K562 (cell line): ENCODE data around the gene MACROD2. TPM values are rescaled to one million over a fixed set of nuclear protein-coding genes. Genes with fewer than 3 reads are reported as not detected.

Experiments used
- ATAC-seq: fragments of 200-7000 bp; cut with Tn5 transposase; 3 replicates; pipeline ENCODE4 v1.9.1; 2020; ENCODE audit warnings: moderate library complexity
- BruUV-seq: library from RNA; stranded (reverse); fragments of 400-500 nt; replicated peaks from 2 replicates; lab custom pipeline; 2021; lab: Mats Ljungman, UMichigan
- CTCF ChIA-PET: fragments of 300-600 bp; formaldehyde crosslinking; extraction: SDS; loops from one replicate; lab custom pipeline; 2021; ENCODE audit warnings: low intra/inter-chr PET ratio; lab: Yijun Ruan, JAX
- POLR2A ChIA-PET: fragments of 300-600, 350-650 bp; sonication (Branson Sonifier 250); formaldehyde crosslinking; extraction: SDS; loops from one replicate; lab custom pipeline; 2021; ENCODE audit warnings: antibody characterized with exemption, inconsistent platforms; lab: Yijun Ruan, JAX
- DNase-seq, 4 experiments: peaks; one replicate each; pipeline versions ENCODE4 v3.0.0 to v3.0.0-alpha.2; 2011 to 2018; ENCODE audit warnings: low spot score in 3 of 4, mixed read lengths in 3 of 4; ENCODE audit errors: extremely low read depth in 1 of 4
- FAIRE-seq: peaks from 2 replicates; lab custom pipeline; 2011; peaks lifted over from hg19 to GRCh38; lab: Jason Lieb, UNC
- H2AFZ ChIP-seq: 2 replicates; pipeline ENCODE4 v1.6.0; 2011; ENCODE audit warnings: low read depth, low read length, control low read depth, inconsistent platforms
- H3K27ac ChIP-seq: fragments of 200-600 bp; 3 replicates; pipeline ENCODE4 v1.8.0; 2011; ENCODE audit warnings: low read depth, mild to moderate bottlenecking, control low read depth, inconsistent platforms, low read length, moderate library complexity, mixed read lengths; ENCODE audit errors: extremely low read depth
- H3K27me3 ChIP-seq, 2 experiments: fragments of 300-600 bp in 1 of 2; 2 replicates in 1 of 2; 3 replicates in 1 of 2; pipeline versions ENCODE4 v1.6.0 to v1.8.0; 2011; ENCODE audit warnings: inconsistent platforms in 2 of 2, low read length in 2 of 2, mild to moderate bottlenecking in 1 of 2, mixed read lengths in 1 of 2, moderate library complexity in 1 of 2; ENCODE audit not compliant: control insufficient read depth in 2 of 2, insufficient read depth in 2 of 2
- H3K36me3 ChIP-seq: fragments of 300-600 bp; 3 replicates; pipeline ENCODE4 v1.8.0; 2011; ENCODE audit warnings: mild to moderate bottlenecking, low read length, inconsistent platforms; ENCODE audit not compliant: control insufficient read depth, insufficient read depth
- H3K4me1 ChIP-seq, 2 experiments: fragments of 200-600 bp in 1 of 2; replicated peaks in 1 of 2; 2 replicates in 1 of 2; 3 replicates in 1 of 2; pipeline versions ENCODE4 v1.5.1 to v1.8.0; 2011; ENCODE audit warnings: inconsistent platforms in 2 of 2, low read length in 2 of 2, mild to moderate bottlenecking in 1 of 2, mixed read lengths in 1 of 2, moderate library complexity in 1 of 2; ENCODE audit not compliant: control insufficient read depth in 2 of 2, insufficient read depth in 2 of 2
- H3K4me2 ChIP-seq: 2 replicates; pipeline ENCODE4 v1.6.1; 2011; ENCODE audit warnings: low read length, control low read depth, inconsistent platforms, mixed read lengths; ENCODE audit not compliant: insufficient read depth
- H3K4me3 ChIP-seq: fragments of 200-600 bp; sonication (generic), shearing (Covaris generic); 2 replicates; pipeline ENCODE4 v1.5.1; 2016; ENCODE audit warnings: control low read depth, inconsistent platforms
- H3K79me2 ChIP-seq: fragments of 200-600 bp; 3 replicates; pipeline ENCODE4 v1.8.0; 2011; ENCODE audit warnings: low read length, inconsistent platforms; ENCODE audit not compliant: control insufficient read depth, insufficient read depth
- H3K9ac ChIP-seq, 2 experiments: 2 replicates each; pipeline versions ENCODE4 v1.6.0 to v1.6.1; 2011; ENCODE audit warnings: low read depth in 2 of 2, low read length in 2 of 2, control low read depth in 1 of 2, inconsistent platforms in 1 of 2, mild to moderate bottlenecking in 1 of 2, mixed read lengths in 1 of 2; ENCODE audit not compliant: insufficient read depth in 1 of 2
- H3K9me1 ChIP-seq: one replicate; pipeline ENCODE4 v1.6.0; 2011; ENCODE audit warnings: inconsistent platforms, mild to moderate bottlenecking, low read length, moderate library complexity; ENCODE audit not compliant: control insufficient read depth, insufficient read depth
- H3K9me3 ChIP-seq: replicated peaks from 2 replicates; pipeline ENCODE4 v1.5.1; 2011; ENCODE audit warnings: low read depth, low read length, inconsistent platforms; ENCODE audit not compliant: control insufficient read depth, insufficient read depth
- H4K20me1 ChIP-seq: replicated peaks from 2 replicates; pipeline ENCODE4 v1.6.1; 2011; ENCODE audit warnings: low read length, inconsistent platforms, mixed read lengths; ENCODE audit not compliant: control insufficient read depth, insufficient read depth
- ATF4 ChIP-seq: fragments of 450-650 bp; formaldehyde crosslinking; IDR thresholded peaks from 2 replicates; pipeline ENCODE4 v1.4.0; 2022; ENCODE audit warnings: mild to moderate bottlenecking, moderate library complexity
- BACH1 ChIP-seq: fragments of 200-800 bp; sonication (Bioruptor generic); IDR thresholded peaks from 2 replicates; pipeline ENCODE4 v1.6.1; 2016; ENCODE audit warnings: missing genetic modification characterization, missing compliant biosample characterization
- CLOCK ChIP-seq: fragments of 250-450 bp; sonication (Bioruptor Pico); IDR thresholded peaks from 2 replicates; pipeline ENCODE4 v1.4.0; 2020; ENCODE audit warnings: mild to moderate bottlenecking, moderate library complexity, borderline replicate concordance
- DLX4 ChIP-seq: fragments of 250-450 bp; sonication (Bioruptor Pico); IDR thresholded peaks from 2 replicates; pipeline ENCODE4 v1.6.1; 2021; ENCODE audit warnings: mild to moderate bottlenecking
- HMGN3 ChIP-seq: IDR thresholded peaks from 2 replicates; pipeline ENCODE4 v1.6.1; 2011; ENCODE audit warnings: borderline replicate concordance, low read depth, mild to moderate bottlenecking, mixed read lengths, low read length; ENCODE audit not compliant: insufficient read length; ENCODE audit errors: extremely low read depth
- JUND ChIP-seq, 2 experiments: IDR thresholded peaks; 2 replicates in 1 of 2; 3 replicates in 1 of 2; pipeline ENCODE4 v1.6.1; 2011; ENCODE audit warnings: borderline replicate concordance in 2 of 2, low read depth in 2 of 2, low read length in 2 of 2, improper control_type of control experiment in 1 of 2, missing biosample characterization in 1 of 2, missing genetic modification characterization in 1 of 2, missing genetic modification reagents in 1 of 2
- MAFF ChIP-seq: IDR thresholded peaks from 2 replicates; pipeline ENCODE4 v1.6.1; 2012; ENCODE audit warnings: low read length, improper control_type of control experiment
- MAFK ChIP-seq: IDR thresholded peaks from 2 replicates; pipeline ENCODE4 v1.6.1; 2011; ENCODE audit warnings: low read length, improper control_type of control experiment
- MECOM ChIP-seq: fragments of 250-450 bp; sonication (Bioruptor Pico); IDR thresholded peaks from 2 replicates; pipeline ENCODE4 v1.8.0; 2022; ENCODE audit warnings: inconsistent platforms
- SMAD2 ChIP-seq: fragments of 150-350 bp; IDR thresholded peaks from 2 replicates; pipeline ENCODE4 v1.6.1; 2014; ENCODE audit warnings: low read depth, mild to moderate bottlenecking, low read length
- SMARCB1 ChIP-seq: IDR thresholded peaks from 2 replicates; pipeline ENCODE4 v1.6.1; 2011; ENCODE audit warnings: improper control_type of control experiment, low read depth; ENCODE audit not compliant: insufficient read length
- THRAP3 ChIP-seq: fragments of 450-650 bp; IDR thresholded peaks from 2 replicates; pipeline ENCODE4 v1.6.1; 2016; ENCODE audit warnings: mild to moderate bottlenecking, inconsistent platforms, borderline replicate concordance
- ZFP36 ChIP-seq: fragments of 150-350 bp; IDR thresholded peaks from 2 replicates; pipeline ENCODE4 v1.6.1; 2018; ENCODE audit warnings: low read length, low read depth; ENCODE audit not compliant: partially characterized antibody
- ZNF134 ChIP-seq: fragments of 250-450 bp; sonication (Bioruptor Pico); conservative IDR thresholded peaks from 2 replicates; pipeline ENCODE4 v1.4.0; 2020
- ZNF197 ChIP-seq: fragments of 200-800 bp; sonication (Bioruptor generic); IDR thresholded peaks from 2 replicates; pipeline ENCODE4 v1.6.1; 2016; ENCODE audit warnings: low read depth, missing genetic modification characterization, missing compliant biosample characterization
- ZNF316 ChIP-seq: fragments of 450-650 bp; IDR thresholded peaks from 2 replicates; pipeline ENCODE4 v1.6.1; 2016
- ZNF561 ChIP-seq: fragments of 450-650 bp; formaldehyde crosslinking; conservative IDR thresholded peaks from 2 replicates; pipeline ENCODE4 v1.4.0; 2020; ENCODE audit warnings: mild to moderate bottlenecking, moderate library complexity
- ZNF696 ChIP-seq: fragments of 250-450 bp; sonication (Bioruptor Pico); conservative IDR thresholded peaks from 2 replicates; pipeline ENCODE4 v1.4.0; 2020; ENCODE audit warnings: mild to moderate bottlenecking, moderate library complexity
- ZNF717 ChIP-seq: fragments of 250-450 bp; sonication (Bioruptor Pico); IDR thresholded peaks from 2 replicates; pipeline ENCODE4 v1.5.0; 2021
- ZNF780A ChIP-seq: fragments of 250-450 bp; sonication (Bioruptor Pico); IDR thresholded peaks from 2 replicates; pipeline ENCODE4 v1.5.0; 2021; ENCODE audit warnings: mild to moderate bottlenecking
- WGBS: fragments of 100-300 bp; shearing (Covaris generic); methylation state at CpG from one replicate; pipeline ENCODE4 v1.1.6; 2016; ENCODE audit warnings: low coverage, mixed read lengths; ENCODE audit not compliant: insufficient coverage; ENCODE audit errors: missing lambda C conversion rate; 5-methylcytosine and 5-hydroxymethylcytosine counted together
- in situ Hi-C: fragments of 300-500 bp; cut with MboI; formaldehyde crosslinking; loops from 4 replicates; pipeline ENCODE4 v1.15.0; 2018; ENCODE audit warnings: inconsistent platforms, mixed read lengths
- intact Hi-C: fragments of 100-400 bp; cut with micrococcal nuclease; formaldehyde crosslinking; loops from 2 replicates; pipeline ENCODE4 v1.14.2; 2022
- polyA plus RNA-seq, 8 experiments: library from polyadenylated mRNA; depleted of rRNA in 4 of 8; stranded (reverse) in 5 of 8; unstranded in 3 of 8; fragments of >200 nt; fragmentation: Nextera tagmentation in 2 of 8; fragmentation: Illumina TruSeq in 1 of 8; extraction: Ambion mirVana in 2 of 8; extraction: Trizol in 1 of 8; gene quantifications; 2 replicates each; pipeline versions ENCODE4 v1.2.1 to v1.2.3, GENCODE V29; 2011 to 2014; ENCODE audit warnings: inconsistent platforms in 1 of 8, missing spikeins in 1 of 8
- total RNA-seq, 7 experiments: library from RNA; depleted of rRNA in 6 of 7; stranded (reverse); fragments of >200 nt in 6 of 7; fragmentation: Illumina TruSeq in 2 of 7; extraction: Trizol in 2 of 7; gene quantifications; 2 replicates each; pipeline versions ENCODE4 v1.2.1 to v1.2.3, GENCODE V29; 2011 to 2021; ENCODE audit warnings: low replicate concordance in 1 of 7

The MACROD2 gene
- total and polyA plus RNA-seq, 9 of the 15 experiments (the other 6 are each of a cell fraction or from before 2014, with no cell fraction given): not detected

- in situ Hi-C loops: no loop called here
- H3K9me3 ChIP-seq: no peaks in the 10 kb centered on the region
- ATAC-seq: no peak
- no peaks in the 10 kb centered on the region for H3K9me1 ChIP-seq
- H3K9ac ChIP-seq: no peak overlapping the region
- no peak for FAIRE-seq
- H2AFZ ChIP-seq: no peak overlapping the region
- H3K4me3 ChIP-seq: no peak overlapping the region
- intact Hi-C loops: no loop called here
- H3K4me1 ChIP-seq: no peaks in the 10 kb centered on the region
- no peaks in the 10 kb centered on the region for H3K36me3 ChIP-seq
- H3K4me2 ChIP-seq: no peak overlapping the region
- no peak overlapping the region for H3K27ac ChIP-seq
- BruUV-seq: no TSS peak
- no peaks in the 10 kb centered on the region for H3K27me3 ChIP-seq
- H3K79me2 ChIP-seq: no peaks in the 10 kb centered on the region
- H4K20me1 ChIP-seq: no peaks in the 10 kb centered on the region
- ChIA-PET POLR2A (no interaction called here), CTCF (no interaction called here)
- DNase-seq: no peak
- WGBS: 0% methylated on average over 5 of the region's 5 CpGs
- no peak for TF ChIP-seq ZFP36
- no peak for TF ChIP-seq MECOM (CRISPR knock-in tag)
- TF ChIP-seq ZNF780A: no peak
- no peak for TF ChIP-seq ZNF134
- no peak for TF ChIP-seq SMARCB1
- no peak for TF ChIP-seq ATF4 (CRISPR knock-in tag)
- peak; percentile 59 for TF ChIP-seq MAFK
- TF ChIP-seq HMGN3: no peak
- TF ChIP-seq DLX4 (CRISPR knock-in tag): no peak
- TF ChIP-seq ZNF717: no peak
- TF ChIP-seq ZNF197: no peak
- no peak for TF ChIP-seq CLOCK
- peak; percentile 47 for TF ChIP-seq MAFF
- TF ChIP-seq THRAP3: no peak
- no peak for TF ChIP-seq ZNF561 (CRISPR knock-in tag)
- TF ChIP-seq ZNF696: no peak
- no peak for TF ChIP-seq JUND (IDR thresholded peaks at IDR 0.05; ENCODE audit: borderline replicate concordance, low read depth, low read length)
- TF ChIP-seq JUND (tag; IDR thresholded peaks at IDR 0.05; ENCODE audit: borderline replicate concordance, low read depth, low read length): no peak
- TF ChIP-seq SMAD2: no peak
- TF ChIP-seq BACH1 (tag): no peak
- peak; percentile 54; the same call in 1 of the 2 replicates for TF ChIP-seq ZNF316
These were observed 1566.5 kb downstream of the MACROD2 start for GRCh38 chr20:15561707-15562404.
